Upper lobe of left lung (tissue), 4 donors: ENCODE data around the gene CAMK2N1.

Experiments used
- CTCF ChIP-seq, 6 experiments: fragments of 450-650 bp in 4 of 6; fragments of 200-600 bp in 2 of 6; sonication (generic) in 2 of 6; IDR thresholded peaks; one replicate each; pipeline ENCODE4 v1.5.1; 2016 to 2019; ENCODE audit warnings: antibody characterized with exemption in 6 of 6
- EP300 ChIP-seq, 4 donors: sonication (generic); formaldehyde crosslinking; IDR thresholded peaks; one replicate each; pipeline ENCODE4 v1.5.1; 2017; ENCODE audit warnings: antibody characterized with exemption in 4 of 4, control low read depth in 2 of 4
- POLR2A ChIP-seq, 4 donors: fragments of 450-650 bp; IDR thresholded peaks; one replicate each; pipeline ENCODE4 v1.5.1; 2016 to 2017; ENCODE audit warnings: antibody characterized with exemption in 4 of 4, mild to moderate bottlenecking in 2 of 4
- POLR2AphosphoS5 ChIP-seq, 2 donors: sonication (generic); formaldehyde crosslinking; IDR thresholded peaks; one replicate each; pipeline ENCODE4 v1.5.1; 2017; ENCODE audit warnings: antibody characterized with exemption in 2 of 2

GRCh38 chr1:20448671-20449071, 37.3 kb downstream of the CAMK2N1 start:
- TF ChIP-seq EP300 (IDR thresholded peaks at IDR 0.05), result no peak
- no peak for TF ChIP-seq CTCF (IDR thresholded peaks at IDR 0.05)
- no peak for TF ChIP-seq POLR2A (IDR thresholded peaks at IDR 0.05)
- no peak for TF ChIP-seq POLR2AphosphoS5 (IDR thresholded peaks at IDR 0.05)
